Adrenal gland (tissue), 12 donors: ENCODE results near the gene ACVRL1. TPM values are rescaled to one million over a fixed set of nuclear protein-coding genes. Genes with fewer than 3 reads are reported as not detected.
A peak's percentile ranks its signal among the peaks of the same experiment; 100 is the strongest.

Source experiments
- DNase-seq, 7 donors: peaks; one replicate each; pipeline ENCODE4 v3.0.0-alpha.2; 2019 to 2020
- H3K27ac ChIP-seq, 5 donors: fragments of 200-600 bp; sonication (generic) in 4 of 5; 1 replicate in 3 of 5; 2 replicates in 2 of 5; pipeline versions ENCODE4 v1.5.1 to v1.8.0; 2016 to 2020; ENCODE audit warnings: mild to moderate bottlenecking in 1 of 5
- H3K27me3 ChIP-seq: fragments of 200-600 bp; 2 replicates; pipeline ENCODE4 v1.8.0; 2021
- H3K36me3 ChIP-seq, 2 donors: fragments of 200-600 bp; replicated peaks in 1 of 2; 1 replicate in 1 of 2; 2 replicates in 1 of 2; pipeline versions ENCODE4 v1.5.1 to v1.8.0; 2018 to 2022
- H3K4me1 ChIP-seq, 2 donors: fragments of 200-600 bp; replicated peaks in 1 of 2; 1 replicate in 1 of 2; 2 replicates in 1 of 2; pipeline versions ENCODE4 v1.5.1 to v1.8.0; 2018 to 2021
- H3K4me3 ChIP-seq, 4 donors: fragments of 200-600 bp; sonication (generic) in 3 of 4; one replicate each; pipeline ENCODE4 v1.5.1; 2016 to 2018
- H3K9me3 ChIP-seq, 3 donors: fragments of 200-600 bp; sonication (generic) in 1 of 3; replicated peaks in 1 of 3; 1 replicate in 2 of 3; 2 replicates in 1 of 3; pipeline versions ENCODE4 v1.5.1 to v1.8.0; 2016 to 2021
- POLR2A ChIP-seq, 2 donors: fragments of 450-650 bp; IDR thresholded peaks; one replicate each; pipeline ENCODE4 v1.6.1; 2017; ENCODE audit warnings: antibody characterized with exemption in 2 of 2, mild to moderate bottlenecking in 2 of 2, moderate library complexity in 1 of 2
- WGBS, 4 donors: extraction: QIAGEN DNeasy Blood & Tissue Kit in 2 of 4; methylation state at CpG; one replicate each; pipeline versions ENCODE4 v1.1.5 to v1.1.7; 2013 to 2017; 5-methylcytosine and 5-hydroxymethylcytosine counted together
- intact Hi-C, 2 donors: fragments of 100-400 bp; cut with DNase I; formaldehyde crosslinking; loops; one replicate each; pipeline versions ENCODE4 v1.14.1 to v1.15.0; 2022 to 2023
- polyA plus RNA-seq, 3 donors: library from polyadenylated mRNA; stranded (reverse); fragments of 200-250 nt in 2 of 3; fragments of 350-450 nt in 1 of 3; fragmentation: Illumina TruSeq in 1 of 3; extraction: RNeasy Lipid Tissue Mini Kit (QIAGEN cat#74804) in 1 of 3; gene quantifications; one replicate each; pipeline ENCODE4 v1.2.3, GENCODE V29; 2013 to 2014
- total RNA-seq, 9 donors: library from RNA; depleted of rRNA in 4 of 9; stranded (reverse); fragments of >200 nt in 4 of 9; fragments of 120-200 nt in 1 of 9; fragmentation: NEBNext Ultra II Directional in 1 of 9; extraction: Animal tissue kit (Norgen Biotek cat#: 25700) in 1 of 9; gene quantifications; one replicate each; pipeline versions ENCODE4 v1.1.0 to v1.2.4, GENCODE V29; 2013 to 2023
- TF ChIP-seq, protein P1 (sequence below), 6 experiments: fragments of 450-650 bp in 4 of 6; fragments of 200-600 bp in 2 of 6; sonication (generic) in 1 of 6; IDR thresholded peaks; 1 replicate in 5 of 6; 2 replicates in 1 of 6; pipeline versions ENCODE4 v1.5.1 to v1.8.0; 2016 to 2021; ENCODE audit warnings: antibody characterized with exemption in 6 of 6, mild to moderate bottlenecking in 2 of 6, moderate library complexity in 1 of 6
- donor health status: healthy with polysubstance abuse.
- donor health status: Bipolar disorder and iron deficiency.
- donor health status: DM: yes; HTN: yes; CAD: no.
- donor health status: DM: no; HTN: no; CAD: no.
- donor health status: DM: no; HTN: no; CAD: no.
- donor health status: DM: yes; HTN: yes; CAD: no.

The ACVRL1 gene
- total and polyA plus RNA-seq, 12 donors: 7.8 to 117 (median 43.7) TPM

GRCh38 chr12:51867796-51868428 lies 39.4 kb upstream of the ACVRL1 start:
- Histone ChIP-seq H3K27me3 (peaks cover 12% of the 10 kb centered on the region), H3K36me3 (no peaks in the 10 kb centered on the region), H3K27ac (no peak overlapping the region), H3K9me3 (no peaks in the 10 kb centered on the region), H3K4me3 (no peak overlapping the region), H3K4me1 (peaks cover 6 to 15% of the 10 kb centered on the region in 2 donors)
- no peak for TF ChIP-seq POLR2A (IDR thresholded peaks at IDR 0.05)
- TF ChIP-seq, protein P1, sequence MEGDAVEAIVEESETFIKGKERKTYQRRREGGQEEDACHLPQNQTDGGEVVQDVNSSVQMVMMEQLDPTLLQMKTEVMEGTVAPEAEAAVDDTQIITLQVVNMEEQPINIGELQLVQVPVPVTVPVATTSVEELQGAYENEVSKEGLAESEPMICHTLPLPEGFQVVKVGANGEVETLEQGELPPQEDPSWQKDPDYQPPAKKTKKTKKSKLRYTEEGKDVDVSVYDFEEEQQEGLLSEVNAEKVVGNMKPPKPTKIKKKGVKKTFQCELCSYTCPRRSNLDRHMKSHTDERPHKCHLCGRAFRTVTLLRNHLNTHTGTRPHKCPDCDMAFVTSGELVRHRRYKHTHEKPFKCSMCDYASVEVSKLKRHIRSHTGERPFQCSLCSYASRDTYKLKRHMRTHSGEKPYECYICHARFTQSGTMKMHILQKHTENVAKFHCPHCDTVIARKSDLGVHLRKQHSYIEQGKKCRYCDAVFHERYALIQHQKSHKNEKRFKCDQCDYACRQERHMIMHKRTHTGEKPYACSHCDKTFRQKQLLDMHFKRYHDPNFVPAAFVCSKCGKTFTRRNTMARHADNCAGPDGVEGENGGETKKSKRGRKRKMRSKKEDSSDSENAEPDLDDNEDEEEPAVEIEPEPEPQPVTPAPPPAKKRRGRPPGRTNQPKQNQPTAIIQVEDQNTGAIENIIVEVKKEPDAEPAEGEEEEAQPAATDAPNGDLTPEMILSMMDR (IDR thresholded peaks at IDR 0.05): no peak
- WGBS, 4 donors: 88 to 95% (median 93%) methylated on average over 12 of the region's 12 CpGs
- intact Hi-C loops: no loop called here
- no peak for DNase-seq

DNA sequence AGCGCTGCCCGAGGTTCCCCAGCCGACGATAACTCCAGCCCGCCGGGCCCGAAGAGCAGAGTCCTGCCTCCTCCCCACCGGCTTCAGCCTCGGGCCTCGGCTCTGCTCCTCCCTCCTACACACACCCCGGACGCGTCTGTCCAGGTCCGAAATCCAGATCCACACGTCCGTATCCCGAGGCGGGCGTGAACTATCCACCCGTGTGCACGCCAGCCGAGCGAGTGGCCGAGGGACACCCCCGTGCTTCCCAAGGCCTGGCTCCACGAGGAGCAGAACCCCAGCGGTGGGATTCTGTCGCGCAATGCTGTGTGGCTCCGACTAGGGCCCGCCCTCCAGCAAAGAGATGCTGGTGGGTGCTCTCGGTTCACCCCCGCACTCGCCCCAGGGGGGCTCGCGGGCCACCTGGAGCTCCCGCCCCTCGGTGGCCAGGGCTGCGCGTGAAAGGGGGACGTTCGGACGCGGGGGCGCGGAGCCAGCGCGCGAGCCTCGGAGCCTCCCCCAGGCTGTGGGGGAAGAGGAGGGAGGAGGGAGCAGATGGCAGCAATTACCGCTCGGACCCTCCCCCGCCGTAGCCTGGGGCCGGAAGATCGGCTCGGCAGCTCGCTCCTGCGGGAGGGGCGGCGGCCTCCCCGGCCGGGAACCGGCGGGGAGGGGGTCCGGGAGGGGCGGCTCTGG lies 38.3 kb upstream of the ACVRL1 start:
- TF ChIP-seq, protein P1 (IDR thresholded peaks at IDR 0.05): no peak
- no peak for TF ChIP-seq POLR2A (IDR thresholded peaks at IDR 0.05)
- 5 to 20% (median 9%) methylated on average over 20 to 67 of the region's 67 CpGs for WGBS, 4 donors
- H3K27ac ChIP-seq: no peak overlapping the region

DNA sequence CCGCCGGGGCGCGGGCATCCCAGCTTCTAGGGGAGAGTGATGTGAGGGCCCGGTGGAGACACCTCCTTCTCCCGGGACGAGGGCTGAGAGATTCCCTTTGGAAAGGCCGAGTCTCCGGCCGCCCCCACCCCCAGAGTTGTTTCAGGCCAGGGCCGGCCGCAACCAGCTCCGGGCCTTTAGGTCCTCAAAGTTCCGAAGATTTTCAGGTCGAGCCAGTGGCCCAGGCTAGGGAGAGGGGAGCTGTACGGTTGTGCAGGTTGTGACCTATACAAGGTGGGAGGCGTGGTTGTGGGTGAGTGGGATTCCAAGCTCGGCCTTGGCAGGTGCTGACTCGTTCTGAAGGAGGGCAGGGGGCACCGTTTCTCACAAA lies 37.8 kb upstream of the ACVRL1 start:
- peaks cover 6% of the 10 kb centered on the region in 2 donors for H3K4me1 ChIP-seq
- H3K9me3 ChIP-seq: no peaks in the 10 kb centered on the region
- 34 to 50% (median 35%) methylated on average over 3 to 20 of the region's 20 CpGs for WGBS, 4 donors
- no peak overlapping the region for H3K27ac ChIP-seq
- peak overlapping the region in 1 of 4 donors; percentile 59 for H3K4me3 ChIP-seq
- peaks cover 2% of the 10 kb centered on the region for H3K27me3 ChIP-seq
- intact Hi-C loops: no loop called here
- H3K36me3 ChIP-seq: no peaks in the 10 kb centered on the region
- TF ChIP-seq, protein P1 (IDR thresholded peaks at IDR 0.05): no peak
- no peak for TF ChIP-seq POLR2A (IDR thresholded peaks at IDR 0.05)
- DNase-seq: no peak

More for the DNA sequence above, 38.3 kb upstream of the ACVRL1 start:
- H3K36me3 ChIP-seq: no peaks in the 10 kb centered on the region
- H3K9me3 ChIP-seq: no peaks in the 10 kb centered on the region
- intact Hi-C loops: no loop called here
- H3K4me1 ChIP-seq: peaks cover 6 to 11% of the 10 kb centered on the region in 2 donors
- peaks cover 7% of the 10 kb centered on the region for H3K27me3 ChIP-seq
- peak overlapping the region in 1 of 4 donors; percentile 59 for H3K4me3 ChIP-seq
- no peak for DNase-seq

DNA sequence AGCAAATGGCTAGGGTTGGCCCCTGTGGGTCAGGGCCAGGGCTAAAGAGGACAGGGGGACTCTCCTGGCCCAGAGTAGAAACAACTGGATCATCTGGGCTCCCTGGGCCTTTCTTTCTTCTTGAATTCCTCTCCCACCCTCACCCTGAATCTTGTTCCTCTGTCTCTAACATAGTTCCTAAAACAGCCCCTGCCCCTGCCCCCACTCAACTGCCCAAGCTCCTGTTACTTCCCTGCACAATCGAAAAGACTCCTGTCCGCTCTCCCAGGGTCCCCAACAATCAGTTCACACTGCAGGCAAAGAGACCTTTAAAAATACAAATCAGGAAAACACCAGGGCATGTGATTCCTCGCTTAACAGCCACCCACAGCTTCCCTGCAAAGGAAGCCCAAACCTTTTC lies 37.4 kb upstream of the ACVRL1 start:
- WGBS, 4 donors: 72 to 80% (median 76%) methylated on average over 3 of the region's 3 CpGs
- H3K9me3 ChIP-seq: no peaks in the 10 kb centered on the region
- H3K4me1 ChIP-seq: peaks cover 6% of the 10 kb centered on the region in 2 donors
- no peak overlapping the region for H3K27ac ChIP-seq
- H3K4me3 ChIP-seq: no peak overlapping the region
- no peak for TF ChIP-seq POLR2A (IDR thresholded peaks at IDR 0.05)
- TF ChIP-seq, protein P1 (IDR thresholded peaks at IDR 0.05): no peak
- H3K36me3 ChIP-seq: no peaks in the 10 kb centered on the region
- H3K27me3 ChIP-seq: no peaks in the 10 kb centered on the region
- intact Hi-C loops: loop anchor here in 1 of 2 donors (5.0 kb wide), 1 partner anchor 443 kb away; no protein-coding TSS in a partner anchor
- DNase-seq: no peak
